HG03045 (cell line): ENCODE results near the gene CYP2A6.
"Not testable (repeated sequence)": the region's sequence is repeated elsewhere in the genome, so short reads cannot be mapped to it uniquely, and the experiment has no call there.

ENCODE experiments used
- ATAC-seq: cut with Tn5 transposase; IDR thresholded peaks from one replicate; pipeline ENCODE4 v1.9.1; 2021; ENCODE audit warnings: mild to moderate bottlenecking, moderate library complexity; ENCODE audit not compliant: unreplicated experiment

The CYP2A6 gene

GRCh38 chr19:40819479-40820234 is 30.6 kb downstream of the CYP2A6 start:
- not testable (repeated sequence) for ATAC-seq

DNA sequence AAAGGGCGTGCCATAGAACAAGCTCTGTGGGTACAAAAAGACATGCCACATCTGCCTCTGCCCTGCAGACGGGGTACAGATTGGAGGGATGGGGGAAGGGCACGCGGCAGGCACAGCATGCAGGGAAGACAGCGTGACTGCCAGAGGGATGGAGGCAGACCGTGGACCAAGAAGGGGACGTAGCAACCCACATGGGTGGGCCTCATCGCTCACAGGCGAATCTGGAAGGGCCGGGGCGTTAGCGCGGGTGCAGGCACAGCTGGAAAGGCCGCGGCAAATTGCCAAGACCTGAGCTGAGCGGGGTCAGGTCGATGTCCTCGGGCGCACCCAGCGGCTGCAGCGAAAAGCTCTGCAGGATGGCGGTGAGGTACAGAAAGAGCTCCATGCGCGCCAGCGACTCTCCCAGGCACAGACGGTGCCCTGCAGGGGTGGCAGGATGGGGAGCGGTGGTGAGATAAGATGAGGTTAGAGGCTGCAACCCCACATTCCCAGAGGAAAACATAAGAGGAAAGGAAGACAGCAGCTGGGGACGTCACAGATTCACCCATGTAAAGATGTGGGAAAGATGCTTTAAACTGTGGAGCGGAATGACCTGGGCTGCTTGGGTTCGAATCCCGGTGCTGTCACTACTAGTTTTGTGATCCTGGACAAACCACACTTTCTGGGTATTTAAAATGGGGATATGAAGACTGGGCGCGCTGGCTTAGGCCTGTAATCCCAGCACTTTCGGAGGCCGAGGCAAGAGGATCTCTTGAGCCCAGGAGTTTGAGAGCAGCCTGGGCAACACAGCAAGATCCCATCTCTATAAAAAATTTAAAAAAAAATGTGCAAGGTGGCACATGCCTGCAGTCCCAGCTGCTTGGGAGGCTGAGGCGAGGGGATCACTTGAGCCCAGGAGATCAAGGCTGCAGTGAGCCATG is 31.5 kb downstream of the CYP2A6 start:
- ATAC-seq, result not testable (repeated sequence)

DNA sequence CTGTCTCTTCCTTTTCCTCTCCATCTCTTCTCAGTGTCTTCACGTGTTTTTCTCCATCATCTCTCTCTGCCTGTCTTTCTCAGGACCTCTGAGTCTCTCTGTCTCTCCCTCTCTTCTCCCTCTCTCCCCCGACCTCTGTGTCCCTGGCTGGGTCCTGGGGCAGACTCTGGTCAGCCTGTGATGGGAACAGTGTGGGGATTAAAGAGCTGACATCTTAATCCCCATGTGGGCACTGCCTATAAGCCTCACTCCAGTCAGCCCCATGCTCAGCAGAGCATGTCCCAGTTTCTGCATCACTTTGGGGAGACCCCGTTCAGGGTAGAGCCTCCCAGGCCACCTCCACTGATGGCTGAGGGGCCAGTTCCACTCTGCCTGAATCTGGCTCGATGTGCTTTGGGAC is 35.0 kb downstream of the CYP2A6 start:
- no peak for ATAC-seq

GRCh38 chr19:40813182-40813581 is 37.1 kb downstream of the CYP2A6 start:
- no peak for ATAC-seq

- not testable (repeated sequence) for ATAC-seq
Measured at GRCh38 chr19:40812571-40812970, 37.7 kb downstream of the CYP2A6 start.

GRCh38 chr19:40811478-40812341 is 38.5 kb downstream of the CYP2A6 start:
- no peak for ATAC-seq

GRCh38 chr19:40810649-40811408 is 39.4 kb downstream of the CYP2A6 start:
- peak; percentile 63 for ATAC-seq

- ATAC-seq, result no peak
Measured at GRCh38 chr19:40810160-40810559, 40.1 kb downstream of the CYP2A6 start.

DNA sequence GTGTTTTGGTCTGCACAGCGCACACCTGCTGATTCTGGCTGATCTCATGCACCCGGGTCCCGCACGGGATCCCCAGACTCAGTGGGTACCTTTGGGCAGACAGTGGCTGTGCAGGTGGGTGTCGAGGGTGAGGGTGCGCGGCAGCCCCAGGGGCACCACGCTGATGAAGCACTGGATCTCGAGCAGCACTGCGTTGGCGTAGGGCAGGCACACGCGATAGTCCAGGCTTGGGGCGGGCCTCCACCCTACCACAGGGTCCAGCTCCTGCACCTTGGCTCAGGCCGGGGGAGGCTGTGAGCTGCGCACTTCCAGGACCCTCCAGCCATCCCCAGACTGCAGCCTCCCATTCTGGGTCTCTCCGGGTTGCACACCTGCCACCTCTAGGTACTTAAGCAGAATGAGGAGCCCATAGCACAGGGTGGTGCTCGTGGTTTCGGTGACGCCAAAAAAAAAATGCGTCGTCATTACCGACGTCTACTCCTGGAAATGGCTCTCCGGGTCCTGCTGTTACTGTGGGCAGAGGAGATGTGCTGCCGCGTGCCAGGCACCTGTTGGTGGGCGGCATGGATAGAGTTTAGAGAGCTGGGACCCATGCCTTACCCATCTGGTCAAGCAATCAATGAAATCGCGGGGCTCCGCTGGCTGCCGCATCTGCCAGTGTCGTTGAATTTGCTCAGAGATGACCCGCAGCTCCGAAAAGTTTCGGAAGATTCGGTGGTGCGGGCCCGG is 40.7 kb downstream of the CYP2A6 start:
- no peak for ATAC-seq

- ATAC-seq, result no peak
Measured at GRCh38 chr19:40808497-40808896, 41.8 kb downstream of the CYP2A6 start.

DNA sequence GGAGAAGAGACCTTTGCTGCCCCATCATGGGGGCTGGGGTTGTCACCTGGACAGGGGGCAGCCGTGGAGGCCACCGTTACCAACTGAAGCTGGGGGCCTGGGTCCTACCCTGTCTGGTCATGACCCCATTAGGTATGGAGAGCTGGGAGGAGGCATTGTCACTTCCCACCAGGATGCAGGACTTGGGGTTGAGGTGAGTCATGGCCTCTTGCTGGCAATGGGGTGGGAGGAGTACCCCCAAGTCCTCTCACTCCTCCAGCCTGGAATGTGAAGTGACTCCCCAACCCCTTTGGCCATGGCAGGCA is 42.3 kb downstream of the CYP2A6 start:
- no peak for ATAC-seq

DNA sequence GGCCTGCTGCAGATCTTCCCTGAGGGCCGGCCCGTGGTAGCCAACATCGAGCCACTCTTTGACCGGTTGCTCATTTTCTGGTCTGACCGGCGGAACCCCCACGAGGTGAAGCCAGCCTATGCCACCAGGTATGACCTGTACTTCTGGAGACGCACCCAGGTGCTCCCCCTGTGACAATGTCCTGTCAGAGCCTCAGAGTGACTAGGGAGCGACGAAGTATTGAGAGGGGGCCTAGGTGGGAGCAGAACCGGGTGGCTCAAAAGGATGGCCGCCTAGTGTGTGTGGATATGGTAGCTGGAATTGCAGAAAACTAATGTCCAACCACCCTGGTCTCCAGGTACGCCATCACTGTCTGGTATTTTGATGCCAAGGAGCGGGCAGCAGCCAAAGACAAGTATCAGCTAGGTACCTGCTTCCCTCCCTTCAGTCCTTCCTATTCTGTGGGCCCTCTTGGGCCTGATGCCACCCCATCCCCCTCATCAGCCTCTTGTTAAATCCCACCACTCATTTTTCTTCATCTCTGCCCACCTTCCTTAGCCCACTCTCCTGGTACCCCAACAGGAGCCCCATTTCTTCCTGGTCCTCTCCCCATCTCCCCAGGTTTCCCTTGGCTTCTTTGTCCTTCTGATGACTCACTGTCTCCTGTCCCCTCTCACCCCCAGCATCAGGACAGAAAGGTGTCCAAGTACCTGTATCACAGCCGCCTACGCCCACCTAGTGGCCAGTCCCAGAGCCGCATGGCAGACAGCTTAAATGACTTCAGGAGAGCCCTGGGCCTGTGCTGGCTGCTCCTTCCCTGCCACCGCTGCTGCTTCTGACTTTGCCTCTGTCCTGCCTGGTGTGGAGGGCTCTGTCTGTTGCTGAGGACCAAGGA is 42.9 kb downstream of the CYP2A6 start:
- ATAC-seq, result no peak

DNA sequence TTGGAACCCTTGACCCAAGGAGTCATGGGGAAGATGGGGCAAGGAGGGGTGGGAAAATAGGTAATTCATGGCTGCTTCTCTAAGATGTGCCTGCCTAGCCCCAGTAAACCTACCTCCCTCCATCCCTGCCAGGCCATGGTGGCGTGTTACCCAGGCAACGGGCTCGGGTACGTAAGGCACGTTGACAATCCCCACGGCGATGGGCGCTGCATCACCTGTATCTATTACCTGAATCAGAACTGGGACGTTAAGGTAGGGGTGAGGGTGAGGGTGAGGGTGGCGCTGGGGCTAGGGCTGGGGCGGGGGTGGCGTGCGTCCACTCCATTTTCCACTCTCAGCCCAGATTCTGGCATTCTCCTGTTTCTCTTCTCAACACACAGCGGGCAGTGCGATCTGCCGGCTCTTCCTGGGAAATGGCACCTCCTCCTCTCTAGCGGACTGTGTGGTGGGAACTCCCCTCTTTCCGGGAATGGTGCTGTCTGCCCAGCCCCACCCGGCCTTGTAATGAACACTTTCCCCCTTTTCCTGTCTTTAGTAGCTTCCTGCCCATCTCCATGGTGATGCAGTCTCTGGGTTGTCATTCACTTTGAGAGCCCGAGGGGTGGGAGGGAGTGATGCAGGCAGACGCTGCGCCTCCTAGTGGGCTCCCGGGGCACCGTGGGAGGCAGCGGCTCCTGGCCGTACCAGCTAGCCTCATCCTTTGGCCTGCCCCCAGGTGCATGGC is 43.7 kb downstream of the CYP2A6 start:
- ATAC-seq, result no peak

GRCh38 chr19:40805258-40805868 is 44.9 kb downstream of the CYP2A6 start:
- no peak for ATAC-seq

GRCh38 chr19:40804783-40805242 is 45.4 kb downstream of the CYP2A6 start:
- ATAC-seq, result no peak

DNA sequence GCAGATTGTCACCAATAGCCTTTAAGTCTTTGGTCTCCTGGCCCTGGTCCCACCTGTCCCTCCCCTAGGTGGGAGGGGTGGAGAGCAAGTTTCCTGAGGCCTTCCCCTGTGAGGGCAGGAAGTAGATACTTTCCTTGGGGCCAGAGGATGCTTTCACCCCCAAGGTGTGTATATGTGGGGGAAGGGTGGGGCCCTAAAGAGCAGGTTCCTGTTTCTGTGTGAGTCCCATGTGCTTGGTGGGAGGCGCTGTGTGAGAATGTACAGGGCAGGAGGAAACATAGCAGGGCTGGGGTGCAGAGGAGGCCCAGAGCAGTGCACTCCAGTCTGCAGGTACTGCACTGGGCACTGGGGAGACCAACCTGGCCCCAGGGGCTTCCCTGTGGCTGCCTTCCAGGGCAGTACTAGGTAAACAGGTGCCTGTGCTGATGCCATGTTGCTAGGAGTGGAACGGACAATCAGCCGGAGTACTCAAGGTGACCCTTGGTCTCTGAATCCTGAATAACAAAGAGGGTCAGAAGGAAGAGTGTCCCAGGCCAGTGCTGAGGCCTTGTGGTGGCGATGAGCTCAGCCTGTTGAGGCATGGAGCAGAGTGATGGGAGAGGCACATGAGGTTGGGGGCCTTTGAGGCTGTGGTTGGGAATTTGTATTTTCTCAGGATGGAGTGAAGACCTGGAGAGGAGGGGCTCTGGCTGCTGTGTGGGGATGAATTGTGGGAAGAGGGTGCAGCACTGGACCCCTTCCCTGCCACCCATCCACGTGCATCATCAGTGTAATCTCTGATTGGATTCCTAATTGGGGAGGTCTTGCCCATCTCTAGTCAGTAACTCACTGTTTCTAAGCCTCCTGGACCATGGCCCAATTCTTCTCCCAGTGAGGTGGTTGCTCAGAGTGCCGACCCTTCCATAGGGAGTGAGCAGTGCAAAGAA is 46.1 kb downstream of the CYP2A6 start:
- ATAC-seq, result no peak
